GM19455 (cell line): ENCODE measurements around the gene KANTR.

Source experiments
- ATAC-seq: cut with Tn5 transposase; IDR thresholded peaks from one replicate; pipeline ENCODE4 v1.9.1; 2021; ENCODE audit not compliant: unreplicated experiment

The KANTR gene

GRCh38 chrX:53093748-53094581, at the start of gene KANTR:
KANTR (plus strand) TSS chrX:53094142; CDS start chrX:53124273, 30,131 bp downstream.
- peak; percentile 84 for ATAC-seq

GRCh38 chrX:53044995-53045394, 48.9 kb upstream of the KANTR start:
- ATAC-seq: no peak

GRCh38 chrX:53047228-53047627, 46.7 kb upstream of the KANTR start:
- no peak for ATAC-seq

GRCh38 chrX:53048169-53049126, 45.5 kb upstream of the KANTR start, which contains the start of gene GPR173:
GPR173 (plus strand) TSS chrX:53048789; CDS start chrX:53076622, 27,833 bp downstream.
- ATAC-seq: no peak

- ATAC-seq: no peak
These were observed 44.8 kb upstream of the KANTR start for GRCh38 chrX:53049127-53049517.

GRCh38 chrX:53050841-53051240, 43.1 kb upstream of the KANTR start:
- ATAC-seq: no peak

- ATAC-seq: no peak
These were observed 38.6 kb upstream of the KANTR start for GRCh38 chrX:53055244-53055849.

- no peak for ATAC-seq
These were observed 37.6 kb upstream of the KANTR start for GRCh38 chrX:53056292-53056691.

GRCh38 chrX:53065104-53065503, 28.8 kb upstream of the KANTR start:
- ATAC-seq: no peak

- no peak for ATAC-seq
These were observed 22.9 kb upstream of the KANTR start for GRCh38 chrX:53071064-53071463.

GRCh38 chrX:53071604-53072417, 22.1 kb upstream of the KANTR start:
- ATAC-seq: peak; percentile 78

- ATAC-seq: no peak
These were observed 21.4 kb upstream of the KANTR start for GRCh38 chrX:53072418-53073114.

- no peak for ATAC-seq
These were observed 20.8 kb upstream of the KANTR start for GRCh38 chrX:53073115-53073586.

- no peak for ATAC-seq
These were observed 18.9 kb upstream of the KANTR start for GRCh38 chrX:53075011-53075410.

GRCh38 chrX:53076671-53077070, 17.3 kb upstream of the KANTR start:
- ATAC-seq: no peak

GRCh38 chrX:53077207-53078197, 16.4 kb upstream of the KANTR start:
- ATAC-seq: no peak

- no peak for ATAC-seq
These were observed 15.0 kb upstream of the KANTR start for GRCh38 chrX:53078943-53079342.
